HK-2 (cell line): ENCODE measurements around the gene GPATCH8.

ENCODE experiments used
- DNase-seq: peaks from one replicate; pipeline ENCODE4 v3.0.0-alpha.2; 2018; ENCODE audit not compliant: unreplicated experiment

GPATCH8 gene

DNA sequence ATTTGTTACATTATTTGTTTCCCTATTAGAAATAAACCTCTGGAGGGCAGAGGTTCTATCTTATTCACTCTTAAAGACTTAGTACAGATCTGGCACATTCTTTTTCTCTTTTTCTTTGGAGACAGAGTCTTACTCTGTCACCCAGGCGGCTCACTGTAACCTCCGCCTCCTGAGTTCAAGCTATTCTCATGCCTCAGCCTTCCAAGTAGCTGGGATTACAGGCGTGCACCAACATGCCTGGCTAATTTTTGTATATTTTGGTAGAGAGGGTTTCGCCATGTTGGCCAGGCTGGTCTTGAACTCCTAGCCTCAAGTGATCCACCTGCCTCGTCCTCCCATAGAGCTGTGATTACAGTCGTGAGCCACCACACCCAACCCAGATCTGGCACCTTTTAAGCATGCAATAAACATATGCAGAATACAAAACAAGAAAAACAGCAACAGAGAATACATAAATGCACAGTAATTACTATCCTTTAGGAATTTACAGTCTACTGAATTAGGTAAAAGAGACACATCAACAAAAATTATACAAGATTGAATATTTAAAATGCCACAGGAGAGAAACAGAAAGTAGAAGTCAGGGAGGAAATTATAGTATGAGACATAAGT lies 52.1 kb downstream of the GPATCH8 start:
- DNase-seq: no peak

DNA sequence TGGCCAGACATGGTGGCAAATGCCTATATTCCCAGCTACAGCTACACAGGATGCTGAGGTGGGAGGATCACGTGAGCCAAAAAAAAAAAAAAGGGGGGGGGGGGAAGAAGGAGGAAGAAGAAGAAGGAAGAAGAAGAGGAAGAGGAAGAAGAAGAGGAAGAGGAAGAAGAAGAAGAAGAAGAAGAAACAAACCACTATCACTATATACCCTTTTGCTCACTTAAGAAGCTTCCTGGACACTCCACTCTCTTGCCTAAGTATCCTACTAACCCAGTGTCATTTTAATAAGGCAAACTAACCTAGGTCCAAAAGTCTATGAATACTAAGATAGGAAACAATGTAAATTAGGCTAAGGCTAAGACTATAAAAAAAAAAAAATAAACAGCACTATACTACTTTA lies 54.8 kb downstream of the GPATCH8 start:
- no peak for DNase-seq

DNA sequence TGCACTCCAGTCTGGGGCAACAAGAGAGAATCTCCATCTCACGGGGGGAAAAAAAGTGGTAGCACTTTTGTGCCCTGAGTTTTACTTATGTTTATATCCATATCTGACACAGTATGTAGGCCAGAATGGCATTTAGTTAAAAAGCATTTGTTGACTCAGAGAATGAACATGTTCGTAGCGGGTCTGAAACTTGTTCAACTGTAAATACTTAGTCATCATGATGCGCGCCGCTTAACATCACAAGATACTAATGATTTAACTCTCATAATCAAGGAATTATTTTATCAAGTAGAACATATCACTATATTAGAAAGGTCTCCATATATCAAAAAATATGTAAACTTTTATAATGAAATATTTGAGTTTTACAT lies 58.5 kb downstream of the GPATCH8 start:
- DNase-seq: no peak

GRCh38 chr17:44442806-44443205 lies 60.4 kb downstream of the GPATCH8 start:
- DNase-seq: no peak

DNA sequence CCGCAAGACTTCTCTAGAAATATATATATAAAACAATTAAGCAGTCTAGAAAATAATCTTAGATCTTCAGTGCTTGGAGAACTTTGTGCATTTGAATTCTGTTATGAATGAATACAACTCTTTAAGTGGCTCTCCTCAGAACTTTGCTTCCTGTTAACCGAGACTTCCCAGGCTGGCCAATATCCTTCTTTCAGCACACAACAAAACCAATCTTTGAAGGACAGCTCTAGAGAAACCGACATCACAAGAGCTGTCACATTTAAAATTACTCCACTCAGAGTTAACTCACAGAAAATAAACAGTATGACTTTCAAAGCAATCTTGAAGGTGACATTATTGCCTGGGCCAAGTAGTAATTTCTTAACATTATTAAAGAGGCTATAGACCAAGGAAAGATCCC lies 64.0 kb downstream of the GPATCH8 start:
- DNase-seq: no peak

DNA sequence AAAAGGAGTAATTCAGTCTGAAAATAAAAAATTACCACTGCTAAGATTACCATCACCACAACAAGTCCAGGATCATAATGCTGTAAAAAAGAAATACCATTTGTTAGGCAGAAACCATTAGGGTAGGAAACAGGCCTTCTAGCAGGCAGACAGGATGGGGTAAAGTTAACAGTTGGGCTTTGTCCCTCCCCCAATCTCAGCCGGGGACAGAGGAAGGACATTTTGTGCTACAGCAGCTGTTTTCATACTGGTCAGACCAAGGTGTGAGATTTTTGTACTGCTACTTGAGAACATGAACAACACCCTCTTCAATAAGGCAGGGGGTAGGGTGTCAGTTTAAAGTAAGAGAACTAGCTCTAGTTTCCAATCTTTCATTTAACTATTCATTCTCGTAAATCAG lies 64.6 kb downstream of the GPATCH8 start:
- no peak for DNase-seq

GRCh38 chr17:44436336-44436735 lies 66.9 kb downstream of the GPATCH8 start:
- no peak for DNase-seq

DNA sequence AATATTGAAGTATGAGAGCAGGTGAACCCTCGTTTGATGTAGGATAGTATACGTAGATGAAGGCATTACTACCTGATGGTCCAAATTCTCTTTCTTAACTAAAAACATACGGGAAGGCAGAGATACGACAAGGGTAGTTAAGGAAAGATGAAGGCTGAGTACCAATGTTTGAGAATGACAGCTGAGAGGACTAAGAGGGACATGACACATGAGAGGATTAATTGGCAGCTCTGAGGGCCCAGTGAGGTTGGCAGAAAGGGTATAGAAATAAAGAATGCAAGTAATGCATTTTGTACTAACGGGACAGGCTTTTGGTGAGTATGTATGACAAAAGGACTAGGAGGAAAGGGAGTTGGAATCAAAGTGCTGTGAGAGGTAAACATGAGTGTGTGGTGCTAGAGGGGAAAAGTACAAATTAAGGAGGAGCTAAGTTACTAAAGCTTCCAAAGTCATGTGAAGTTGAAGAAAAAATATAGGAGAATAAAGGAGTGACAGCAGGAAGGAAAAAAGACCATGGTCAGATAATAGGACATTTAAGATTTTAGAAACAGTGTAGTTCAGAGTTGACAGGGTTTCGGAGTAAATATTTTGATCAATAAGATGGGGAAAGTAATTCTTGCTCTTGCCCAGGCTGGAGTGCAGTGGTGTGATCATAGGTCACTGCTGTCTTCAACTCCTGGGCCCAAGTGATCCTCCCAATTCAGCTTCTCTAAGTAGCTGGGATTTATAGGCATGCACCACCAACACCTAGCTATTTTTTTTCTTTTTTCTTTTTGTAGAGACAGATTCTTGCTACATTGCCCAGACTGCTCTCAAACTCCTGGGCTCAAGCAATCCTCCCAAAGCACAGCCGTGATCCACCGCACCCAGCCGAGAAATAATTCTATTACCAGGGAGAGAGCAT lies 70.7 kb downstream of the GPATCH8 start:
- DNase-seq: no peak

DNA sequence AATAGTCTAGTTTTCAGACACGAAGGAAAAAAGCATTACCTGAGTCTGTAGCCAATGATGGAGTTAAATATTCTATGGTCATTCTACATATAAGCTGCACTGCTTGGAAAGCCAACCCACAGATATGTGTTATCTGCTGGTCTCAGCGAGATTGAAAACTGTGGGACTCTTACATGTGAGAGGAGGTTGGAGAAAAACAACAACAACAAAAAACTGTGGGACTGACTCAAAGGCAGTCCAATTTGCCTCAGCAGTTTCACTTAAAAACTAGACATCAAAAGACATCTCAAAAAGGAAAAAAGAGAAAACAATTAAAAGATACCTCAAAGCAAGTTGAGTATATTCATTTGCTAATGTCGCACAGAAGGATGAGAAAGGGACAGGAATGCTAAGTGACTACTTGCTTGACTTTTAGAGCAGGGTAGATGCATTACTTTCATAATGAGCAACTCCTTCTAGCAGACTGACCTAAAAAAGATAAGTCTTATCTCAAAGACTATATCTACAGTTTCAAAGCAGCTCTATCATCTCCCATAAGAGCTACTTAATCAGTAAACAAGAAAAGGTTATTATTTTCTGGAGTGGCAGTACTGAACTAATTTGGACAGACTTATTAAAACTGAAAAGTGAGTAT lies 78.3 kb downstream of the GPATCH8 start:
- no peak for DNase-seq

- DNase-seq: peak; percentile 20
These were observed 85.7 kb downstream of the GPATCH8 start for GRCh38 chr17:44417553-44417952.

DNA sequence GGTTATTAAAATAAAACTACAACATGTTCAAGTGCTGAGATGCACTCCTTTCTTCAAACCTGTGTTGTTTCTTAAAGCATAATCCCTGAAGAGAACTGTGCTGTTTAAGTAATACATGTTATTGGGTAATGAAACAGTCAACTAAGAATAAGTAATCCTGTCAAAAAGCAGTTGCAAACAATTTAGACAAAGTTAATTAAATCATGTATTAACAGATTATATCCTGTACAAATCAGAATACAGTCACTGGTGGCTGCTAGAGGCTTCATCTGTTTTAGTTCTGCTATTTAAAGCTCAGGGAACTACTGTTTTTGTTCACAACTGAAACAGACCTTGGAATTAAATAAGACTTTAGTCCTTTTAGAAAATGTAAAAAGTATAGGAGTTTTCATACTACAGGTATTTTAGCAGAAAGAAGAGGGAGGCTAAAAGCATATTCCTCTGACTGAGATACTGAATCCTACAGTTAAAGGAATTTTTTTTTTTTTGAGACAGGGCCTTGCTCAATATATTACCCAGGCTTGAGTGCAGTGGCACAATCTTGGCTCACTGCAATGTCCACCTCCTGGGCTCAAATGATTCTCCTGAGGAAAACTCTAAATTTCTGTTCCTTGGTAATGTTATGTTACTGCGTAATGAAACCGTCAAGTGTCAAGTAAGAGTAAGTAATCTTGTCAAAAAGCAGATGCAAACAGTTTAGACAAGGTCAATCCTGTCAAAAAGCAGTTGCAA lies 86.5 kb downstream of the GPATCH8 start:
- no peak for DNase-seq

DNA sequence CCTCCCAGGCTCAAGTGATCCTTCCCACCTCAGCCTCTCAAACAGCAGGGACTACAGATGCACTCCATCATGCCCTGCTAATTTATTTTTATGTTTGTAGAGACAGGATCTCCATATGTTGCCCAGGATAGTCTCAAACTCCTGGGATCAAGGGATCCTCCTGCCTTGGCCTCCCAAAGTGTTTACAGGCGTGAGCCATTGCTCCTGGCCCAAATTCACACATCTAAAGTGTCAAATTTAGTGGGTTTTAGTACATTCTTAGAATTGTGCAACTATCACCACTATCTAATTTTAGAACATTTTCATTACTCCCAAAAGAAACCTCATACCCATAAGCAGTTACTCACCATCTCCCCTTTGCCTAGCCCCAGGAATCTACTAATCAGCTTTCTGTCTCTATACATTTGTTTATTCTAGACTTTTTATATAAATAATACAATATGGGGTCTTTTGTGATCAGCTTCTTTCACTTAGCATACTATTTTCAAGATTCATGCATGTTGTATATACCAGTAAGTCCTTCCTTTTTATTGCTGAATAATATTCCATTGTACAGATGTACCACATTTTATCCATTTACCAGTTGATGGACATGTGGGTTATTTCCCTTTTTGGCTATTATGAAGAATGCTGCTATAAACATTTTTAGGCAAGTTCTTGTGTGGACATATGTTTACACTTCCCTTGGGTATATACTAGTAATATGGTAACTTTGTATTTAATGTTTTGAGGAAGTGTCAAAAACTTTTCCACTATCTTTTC lies 88.6 kb downstream of the GPATCH8 start:
- DNase-seq: no peak

DNA sequence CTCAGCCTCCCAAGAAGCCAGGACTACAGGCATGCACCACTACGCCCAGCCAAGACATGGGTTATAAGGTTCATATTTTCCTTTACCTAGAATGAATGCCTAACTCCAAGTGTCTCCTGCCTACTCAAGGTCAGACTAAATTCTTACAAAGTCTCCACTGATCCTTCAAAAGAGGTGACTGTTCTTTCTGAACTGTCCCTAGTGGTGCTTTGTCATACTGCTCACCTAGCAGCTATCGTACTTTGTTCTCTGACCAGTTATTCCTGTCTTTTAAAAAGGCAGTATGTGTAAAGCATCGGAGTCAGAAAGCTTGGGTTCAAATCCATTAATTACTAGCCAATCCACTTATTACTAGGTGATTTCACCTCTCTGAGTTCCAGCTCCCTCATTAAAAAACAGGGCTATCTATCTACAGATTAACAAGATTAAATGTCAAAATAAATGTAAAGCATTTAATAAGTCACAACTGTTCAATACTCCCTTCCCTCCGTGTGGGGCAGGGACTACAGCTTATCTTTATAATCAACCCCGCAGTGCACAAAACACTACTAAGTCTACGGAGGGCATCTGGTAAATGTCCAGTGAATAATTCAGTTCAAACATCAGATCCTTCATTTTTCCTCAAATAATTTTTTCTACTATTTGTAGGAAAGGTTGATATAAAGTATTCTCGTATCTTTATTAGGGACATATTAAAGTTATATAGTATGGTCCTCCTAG lies 93.7 kb downstream of the GPATCH8 start:
- DNase-seq: no peak

GRCh38 chr17:44408786-44409185 lies 94.4 kb downstream of the GPATCH8 start:
- DNase-seq: no peak

GRCh38 chr17:44402564-44403172 lies 100.5 kb downstream of the GPATCH8 start:
- DNase-seq: no peak

DNA sequence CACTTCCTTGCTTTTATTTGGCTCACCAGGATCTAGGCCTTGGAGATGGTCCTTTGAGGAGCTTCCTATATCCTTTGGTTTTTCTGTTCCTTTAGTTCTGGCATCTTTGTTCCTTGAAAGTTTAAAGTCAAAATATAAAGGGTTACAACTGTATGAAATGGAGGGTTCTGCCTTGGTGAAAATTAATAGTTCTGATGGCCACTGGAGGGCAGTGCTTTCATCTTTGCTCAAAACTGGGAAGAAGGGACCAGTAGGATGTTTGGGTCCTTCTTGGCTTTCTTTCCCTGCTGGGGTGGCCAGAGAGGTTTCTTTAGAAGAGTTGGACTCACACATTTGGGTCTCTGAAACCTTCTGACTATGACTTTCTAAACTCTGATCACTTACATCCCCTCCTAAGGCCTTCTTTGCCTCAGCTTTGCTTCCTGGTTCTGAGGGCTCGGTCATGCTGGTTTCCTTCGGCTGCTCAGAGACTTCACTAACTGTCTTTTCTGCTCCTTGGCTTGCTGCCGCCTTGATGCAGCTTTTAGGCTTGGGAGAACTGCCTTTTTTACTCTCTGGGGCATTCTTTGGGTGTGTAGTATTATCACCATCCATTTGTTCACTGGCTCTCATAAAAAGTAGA lies 102.9 kb downstream of the GPATCH8 start:
- DNase-seq: no peak

DNA sequence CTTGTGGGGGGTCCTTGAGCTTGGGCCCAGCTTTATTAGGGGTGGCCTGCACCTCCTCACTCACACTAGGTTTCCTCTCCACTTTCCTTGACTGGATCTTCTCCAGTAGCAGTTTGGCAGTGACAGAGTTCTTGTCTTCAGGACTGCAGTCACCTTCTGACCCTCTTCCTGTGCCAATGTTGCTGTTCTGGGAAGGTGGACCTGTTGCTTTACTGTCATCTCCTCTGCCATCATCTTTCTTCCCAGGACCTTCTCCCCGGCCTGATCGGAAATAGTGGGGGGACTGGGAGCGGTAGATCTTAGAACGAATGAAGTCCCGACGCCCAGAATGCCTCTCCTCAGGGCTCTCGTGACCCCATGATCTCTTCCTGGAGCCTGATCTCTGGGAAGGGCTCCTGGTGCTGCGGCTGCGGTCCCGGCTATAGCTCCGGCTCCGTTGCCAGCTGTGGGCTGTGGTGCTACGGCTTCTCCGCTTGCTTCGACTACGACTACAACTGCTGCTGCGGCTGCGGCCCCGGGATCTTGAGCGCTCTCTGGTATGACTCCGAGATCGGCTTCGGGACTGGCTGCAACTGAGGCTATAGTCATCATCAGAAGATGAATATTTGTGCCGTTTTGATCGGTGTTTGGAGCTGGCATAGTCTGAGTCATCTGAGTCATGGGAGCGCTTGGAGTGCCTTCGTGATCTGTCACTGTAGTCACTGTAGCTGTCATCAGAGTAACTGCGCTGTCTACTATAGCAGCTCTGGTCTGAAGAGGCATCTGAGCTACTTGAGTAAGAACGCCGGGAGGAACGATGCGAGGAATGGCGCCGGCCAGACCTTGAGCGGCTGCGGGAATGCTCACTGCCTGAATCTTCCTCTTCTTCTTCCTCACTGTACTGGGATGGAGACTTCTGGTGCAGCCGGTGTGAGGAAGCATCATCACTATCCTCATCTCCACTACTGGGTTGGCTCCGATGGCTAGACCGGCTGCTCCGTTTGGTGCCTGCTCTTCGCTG lies 104.2 kb downstream of the GPATCH8 start:
- DNase-seq: no peak
